Stimulated activated memory B cell treated with anti-CD40 and anti-IgM and Interleukin-4, amounts not matched to agents 10 μg/mL and 1 μg/mL and 100 μg/mL, for 72 hours (primary cell): ENCODE measurements around the gene RFXANK.
"Not testable (repeated sequence)": the region's sequence is repeated elsewhere in the genome, so short reads cannot be mapped to it uniquely, and the experiment has no call there.

Experiments used
- ATAC-seq: fragments of 150-1000 bp; cut with Tn5 transposase; 2 replicates; pipeline ENCODE4 v1.10.0; 2021
- H3K27ac Mint-ChIP-seq: one replicate; pipeline ENCODE4 v1.8.0; 2022; ENCODE audit warnings: mild to moderate bottlenecking, mixed read lengths
- H3K27me3 Mint-ChIP-seq: one replicate; pipeline ENCODE4 v1.8.0; 2022; ENCODE audit warnings: mixed read lengths
- H3K36me3 Mint-ChIP-seq: one replicate; pipeline ENCODE4 v1.8.0; 2022; ENCODE audit warnings: mixed read lengths
- H3K4me1 Mint-ChIP-seq: one replicate; pipeline ENCODE4 v1.8.0; 2022; ENCODE audit warnings: mixed read lengths
- H3K4me3 Mint-ChIP-seq: one replicate; pipeline ENCODE4 v1.8.0; 2022; ENCODE audit warnings: mild to moderate bottlenecking, moderate library complexity, mixed read lengths
- H3K9me3 Mint-ChIP-seq: one replicate; pipeline ENCODE4 v1.8.0; 2022; ENCODE audit warnings: mixed read lengths

Gene RFXANK

DNA sequence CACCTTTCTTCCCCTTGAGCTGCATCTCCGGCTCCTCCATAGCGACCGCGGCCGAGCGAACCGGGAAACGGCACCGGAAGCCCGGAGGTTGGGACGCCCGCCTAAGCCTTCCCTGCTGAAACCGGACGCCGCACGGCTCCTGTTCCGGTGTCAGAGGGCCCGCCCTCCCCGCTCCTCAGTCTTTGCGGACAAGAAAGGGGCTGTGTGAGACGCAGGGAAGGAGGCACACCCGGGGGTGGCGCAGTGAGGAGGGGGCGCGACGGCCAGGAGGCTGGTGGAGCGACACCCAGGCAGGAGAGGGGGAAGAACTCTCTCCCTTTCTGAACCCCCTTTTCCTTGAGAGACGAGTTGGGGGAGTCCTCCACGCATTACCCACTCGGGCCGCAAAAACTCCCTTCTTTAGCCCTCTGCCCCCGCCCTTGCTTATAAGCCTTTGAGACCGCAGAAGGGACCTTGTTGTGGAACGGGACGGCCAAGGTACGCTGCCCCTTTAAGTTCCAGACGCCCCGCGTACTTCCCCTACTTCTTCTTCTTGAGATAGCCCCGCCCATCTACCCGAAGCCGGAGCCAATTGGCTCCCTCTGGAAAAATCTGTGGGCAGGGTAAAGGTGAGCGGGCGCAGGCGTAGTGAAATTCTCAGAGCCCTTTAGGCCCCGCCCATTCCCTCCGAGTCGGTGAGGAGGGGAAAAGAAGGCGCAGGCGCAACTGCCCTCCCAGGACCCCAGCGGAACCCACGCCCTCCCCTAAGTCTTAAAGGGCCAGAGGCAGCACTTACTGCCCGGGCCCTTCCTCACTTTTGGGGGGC lies at the start of gene RFXANK, which contains the start of gene BORCS8:
TSS of gene RFXANK (plus strand) at position 181 of the 805 bp plus-strand sequence. CDS start 1,689 bp downstream, outside the sequence.
TSS of gene BORCS8 (minus strand) at position 75 of the 805 bp plus-strand sequence. CDS start at position 40, 35 bp downstream.
- Mint-ChIP-seq H3K4me3 (peak within 1 kb of the TSS; percentile 89), H3K36me3 (peaks cover 29% of the 10 kb centered on the region), H3K27me3 (no peaks in the 10 kb centered on the region), H3K9me3 (no peaks in the 10 kb centered on the region), H3K27ac (peak within 1 kb of the TSS; percentile 96), H3K4me1 (peaks cover 52% of the 10 kb centered on the region)
- peak; percentile 96 for ATAC-seq

- ATAC-seq = no peak
- H3K27ac Mint-ChIP-seq = no peak overlapping the region
- H3K36me3 Mint-ChIP-seq = peaks cover 7% of the 10 kb centered on the region
- peaks cover 31% of the 10 kb centered on the region for H3K4me1 Mint-ChIP-seq
- H3K27me3 Mint-ChIP-seq = peaks cover 14% of the 10 kb centered on the region
- no peaks in the 10 kb centered on the region for H3K9me3 Mint-ChIP-seq
- H3K4me3 Mint-ChIP-seq = no peak overlapping the region
Measured at GRCh38 chr19:19142347-19142746, 49.7 kb upstream of the RFXANK start.

DNA sequence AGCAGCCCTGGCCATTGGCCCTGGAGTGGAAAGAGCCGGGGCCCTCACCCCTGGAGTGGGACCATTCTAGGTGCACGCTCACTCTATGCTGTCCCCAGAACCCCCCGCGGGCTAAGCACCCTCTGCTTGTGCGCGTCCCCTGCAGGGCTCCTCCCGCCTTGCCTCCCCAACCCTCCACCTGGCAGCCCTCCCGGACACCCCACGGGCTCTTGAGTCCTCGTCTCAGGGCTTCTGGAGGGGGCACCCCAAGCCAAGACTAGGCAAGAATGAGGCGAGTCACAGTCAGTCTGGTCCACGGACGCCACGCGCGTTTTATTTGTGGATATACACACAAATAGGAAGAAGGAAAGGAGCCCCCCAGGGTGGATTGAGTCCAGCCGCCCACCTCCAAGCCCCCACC lies 46.8 kb upstream of the RFXANK start:
- Mint-ChIP-seq H3K36me3 (peaks cover 28% of the 10 kb centered on the region), H3K9me3 (no peaks in the 10 kb centered on the region), H3K27ac (no peak overlapping the region), H3K4me3 (no peak overlapping the region), H3K4me1 (peaks cover 10% of the 10 kb centered on the region), H3K27me3 (peaks cover 1% of the 10 kb centered on the region)
- ATAC-seq = peak; percentile 41

DNA sequence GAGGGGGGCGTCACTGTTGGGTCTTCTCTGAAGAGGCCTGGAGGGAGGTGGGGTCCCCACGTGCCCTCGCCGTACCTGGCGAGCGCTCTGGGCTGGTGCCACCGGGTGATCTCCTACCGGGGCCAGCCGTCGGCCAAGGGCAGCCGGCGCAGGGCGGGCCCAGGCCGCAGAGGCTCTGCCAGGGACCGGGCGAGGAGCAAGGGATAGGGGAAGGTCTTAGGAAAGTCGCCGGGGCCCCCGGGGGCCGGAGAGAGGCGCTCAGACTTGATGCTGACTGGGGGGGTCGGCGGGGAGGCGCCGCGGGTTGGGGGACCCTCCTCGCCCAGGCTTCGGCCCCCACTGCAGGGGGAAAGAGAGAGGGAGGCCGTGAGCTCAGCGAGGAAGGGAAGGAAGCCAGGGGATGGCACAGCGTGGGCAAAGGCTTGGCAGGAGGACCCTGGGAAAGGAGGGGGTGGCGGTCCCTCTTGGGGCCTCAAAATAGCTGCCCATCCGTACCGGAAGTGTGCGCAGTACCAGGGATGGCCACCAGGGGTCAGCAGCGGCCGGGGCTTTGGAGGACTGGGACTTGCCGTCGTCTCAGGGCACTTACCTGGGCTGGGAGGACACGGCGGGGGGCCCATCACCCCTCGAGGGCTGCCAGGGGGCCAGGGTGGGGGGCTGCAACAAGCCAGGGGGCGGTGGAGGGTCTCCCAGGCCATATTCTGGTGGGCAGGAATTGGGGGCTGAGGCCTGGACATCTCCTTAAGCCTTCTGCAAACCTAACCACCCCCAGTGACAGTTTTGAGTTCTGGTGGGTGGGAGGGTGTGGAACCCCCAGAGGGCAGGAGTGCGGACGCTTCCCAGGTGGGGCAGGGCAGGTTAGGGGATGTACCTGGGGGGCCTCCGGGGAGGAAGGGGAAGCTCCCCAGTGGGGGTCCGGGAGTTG lies 46.1 kb upstream of the RFXANK start:
- Mint-ChIP-seq H3K4me1 (peaks cover 16% of the 10 kb centered on the region), H3K4me3 (no peak overlapping the region), H3K27me3 (no peaks in the 10 kb centered on the region), H3K36me3 (peaks cover 28% of the 10 kb centered on the region), H3K9me3 (no peaks in the 10 kb centered on the region), H3K27ac (no peak overlapping the region)
- ATAC-seq = peak; percentile 83

DNA sequence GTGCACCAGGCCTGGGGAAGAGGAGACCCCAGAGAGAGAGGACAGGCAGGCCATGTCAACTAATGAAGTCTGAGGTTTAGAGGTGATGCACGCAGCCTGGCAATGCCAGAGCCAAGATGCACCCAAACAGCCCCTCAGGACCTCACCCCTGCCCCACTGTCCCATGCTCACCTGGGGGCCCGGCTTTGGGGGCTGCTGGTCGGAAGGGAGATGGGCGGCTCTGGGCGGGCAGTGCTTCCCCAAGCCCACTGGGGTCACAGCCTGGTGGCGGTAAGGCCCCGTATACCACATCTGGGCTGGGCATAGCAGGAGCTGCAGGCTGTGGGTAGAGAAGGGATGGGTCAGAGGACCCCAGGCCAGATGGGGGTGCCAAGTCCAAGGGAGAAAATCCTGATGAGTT lies 45.2 kb upstream of the RFXANK start:
- ATAC-seq = no peak
- no peaks in the 10 kb centered on the region for H3K9me3 Mint-ChIP-seq
- H3K4me1 Mint-ChIP-seq = peaks cover 26% of the 10 kb centered on the region
- H3K36me3 Mint-ChIP-seq = peaks cover 28% of the 10 kb centered on the region
- H3K27me3 Mint-ChIP-seq = no peaks in the 10 kb centered on the region
- no peak overlapping the region for H3K27ac Mint-ChIP-seq
- no peak overlapping the region for H3K4me3 Mint-ChIP-seq

- Mint-ChIP-seq H3K4me1 (peaks cover 30% of the 10 kb centered on the region), H3K36me3 (peaks cover 28% of the 10 kb centered on the region), H3K9me3 (no peaks in the 10 kb centered on the region), H3K4me3 (no peak overlapping the region), H3K27ac (no peak overlapping the region), H3K27me3 (no peaks in the 10 kb centered on the region)
- ATAC-seq = no peak
Measured at GRCh38 chr19:19147344-19147743, 44.7 kb upstream of the RFXANK start.

GRCh38 chr19:19148504-19148903 lies 43.6 kb upstream of the RFXANK start:
- Mint-ChIP-seq H3K4me1 (peaks cover 41% of the 10 kb centered on the region), H3K36me3 (peaks cover 28% of the 10 kb centered on the region)
- not testable (repeated sequence) for H3K9me3 Mint-ChIP-seq, H3K27me3 Mint-ChIP-seq, ATAC-seq, H3K4me3 Mint-ChIP-seq, H3K27ac Mint-ChIP-seq

DNA sequence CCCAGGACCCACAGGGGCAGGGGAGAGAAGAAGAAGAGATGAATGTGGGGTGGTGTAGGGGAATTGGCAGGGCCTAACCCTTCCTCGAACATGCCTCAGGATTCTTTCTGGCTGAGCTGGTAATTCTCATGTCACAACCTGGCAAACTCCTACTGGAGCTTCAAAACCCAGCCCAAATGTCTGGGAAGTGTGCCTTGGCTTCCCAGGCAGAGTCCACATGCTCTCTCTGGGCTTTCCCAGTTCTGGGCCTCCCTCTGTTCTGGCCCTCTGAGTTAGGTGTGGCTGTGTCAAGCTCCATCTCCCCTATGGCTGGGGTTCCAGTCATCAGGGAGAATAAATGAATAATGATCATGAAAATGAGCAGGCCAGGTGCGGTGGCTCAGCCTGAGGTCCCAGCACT lies 42.6 kb upstream of the RFXANK start:
- H3K4me1 Mint-ChIP-seq = peaks cover 42% of the 10 kb centered on the region
- no peak overlapping the region for H3K4me3 Mint-ChIP-seq
- H3K9me3 Mint-ChIP-seq = no peaks in the 10 kb centered on the region
- peaks cover 28% of the 10 kb centered on the region for H3K36me3 Mint-ChIP-seq
- H3K27ac Mint-ChIP-seq = no peak overlapping the region
- ATAC-seq = no peak
- H3K27me3 Mint-ChIP-seq = no peaks in the 10 kb centered on the region

DNA sequence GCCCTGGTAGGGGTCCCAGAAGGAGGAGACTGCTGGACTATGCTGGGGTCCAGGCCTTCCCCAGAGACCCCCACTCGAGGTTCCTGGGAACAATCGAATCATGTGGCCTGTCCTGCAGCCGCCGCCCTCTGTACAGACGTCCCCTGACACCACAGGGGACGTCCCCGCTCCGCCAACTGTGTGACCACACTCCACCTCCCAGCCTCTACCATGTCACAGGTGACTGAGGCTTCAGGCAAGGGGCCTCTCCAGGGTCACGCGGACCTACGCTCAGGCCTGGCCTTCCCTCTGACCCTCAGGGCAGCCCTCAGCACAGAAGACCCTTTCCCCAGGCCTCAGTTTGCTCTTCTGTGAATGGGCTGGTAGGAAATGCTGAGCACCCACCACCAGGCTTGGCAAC lies 40.6 kb upstream of the RFXANK start:
- no peaks in the 10 kb centered on the region for H3K27me3 Mint-ChIP-seq

GRCh38 chr19:19152668-19153384 lies 39.2 kb upstream of the RFXANK start:
- Mint-ChIP-seq H3K27me3 (no peaks in the 10 kb centered on the region), H3K36me3 (peaks cover 34% of the 10 kb centered on the region), H3K9me3 (peaks cover 8% of the 10 kb centered on the region), H3K4me3 (no peak overlapping the region), H3K4me1 (peaks cover 53% of the 10 kb centered on the region), H3K27ac (peak overlapping the region; percentile 54)
- ATAC-seq = no peak

More for the DNA sequence above, 40.6 kb upstream of the RFXANK start:
- no peak overlapping the region for H3K4me3 Mint-ChIP-seq
- peak overlapping the region; percentile 69 for H3K27ac Mint-ChIP-seq
- peak; percentile 91 for ATAC-seq
- peaks cover 53% of the 10 kb centered on the region for H3K4me1 Mint-ChIP-seq
- H3K9me3 Mint-ChIP-seq = peaks cover 8% of the 10 kb centered on the region
- H3K36me3 Mint-ChIP-seq = peaks cover 46% of the 10 kb centered on the region

GRCh38 chr19:19154768-19155494 lies 37.1 kb upstream of the RFXANK start:
- Mint-ChIP-seq H3K9me3 (peaks cover 8% of the 10 kb centered on the region), H3K36me3 (peaks cover 18% of the 10 kb centered on the region), H3K4me3 (peak overlapping the region; percentile 16), H3K4me1 (peaks cover 56% of the 10 kb centered on the region), H3K27ac (peak overlapping the region; percentile 58), H3K27me3 (no peaks in the 10 kb centered on the region)
- ATAC-seq = no peak

- Mint-ChIP-seq H3K27me3 (no peaks in the 10 kb centered on the region), H3K27ac (peak overlapping the region; percentile 58)
Measured at GRCh38 chr19:19155495-19156219, 36.4 kb upstream of the RFXANK start.

DNA sequence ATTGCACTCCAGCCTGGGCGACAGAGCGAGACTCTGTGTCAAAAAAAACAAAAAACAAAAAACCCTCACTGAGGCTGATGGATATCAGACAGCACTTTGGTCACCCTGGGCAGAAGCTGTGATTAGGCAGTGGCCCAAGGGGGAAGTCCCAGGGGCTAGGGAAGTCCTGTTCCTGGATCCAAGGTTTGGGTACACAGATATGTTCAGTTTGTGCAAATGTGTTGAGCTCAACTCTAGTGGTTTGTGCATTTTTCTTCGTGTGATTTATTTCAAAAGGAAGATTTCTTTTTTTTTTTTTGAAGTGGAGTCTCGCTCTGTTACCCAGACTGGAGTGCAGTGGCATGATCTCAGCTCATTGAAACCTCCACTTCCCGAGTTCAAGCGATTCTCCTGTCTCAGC lies 34.2 kb upstream of the RFXANK start:
- Mint-ChIP-seq H3K9me3 (peaks cover 8% of the 10 kb centered on the region), H3K27me3 (no peaks in the 10 kb centered on the region)

More at GRCh38 chr19:19155495-19156219, 36.4 kb upstream of the RFXANK start:
- peaks cover 8% of the 10 kb centered on the region for H3K9me3 Mint-ChIP-seq
- H3K4me1 Mint-ChIP-seq = peaks cover 53% of the 10 kb centered on the region
- H3K4me3 Mint-ChIP-seq = peak overlapping the region; percentile 58
- peak; percentile 84 for ATAC-seq
- H3K36me3 Mint-ChIP-seq = peaks cover 18% of the 10 kb centered on the region

GRCh38 chr19:19159534-19159933 lies 32.5 kb upstream of the RFXANK start:
- Mint-ChIP-seq H3K4me3 (no peak overlapping the region), H3K4me1 (peaks cover 34% of the 10 kb centered on the region), H3K27me3 (no peaks in the 10 kb centered on the region), H3K9me3 (peaks cover 8% of the 10 kb centered on the region), H3K27ac (peak overlapping the region; percentile 52), H3K36me3 (peaks cover 16% of the 10 kb centered on the region)
- no peak for ATAC-seq

More for the DNA sequence above, 34.2 kb upstream of the RFXANK start:
- peaks cover 18% of the 10 kb centered on the region for H3K36me3 Mint-ChIP-seq
- no peak overlapping the region for H3K4me3 Mint-ChIP-seq
- H3K27ac Mint-ChIP-seq = no peak overlapping the region
- H3K4me1 Mint-ChIP-seq = peaks cover 42% of the 10 kb centered on the region
- no peak for ATAC-seq
